Measurements from ENCODE around the gene MOG.
A peak's percentile ranks its signal among the peaks of the same experiment; 100 is the strongest.

Gene MOG

DNA sequence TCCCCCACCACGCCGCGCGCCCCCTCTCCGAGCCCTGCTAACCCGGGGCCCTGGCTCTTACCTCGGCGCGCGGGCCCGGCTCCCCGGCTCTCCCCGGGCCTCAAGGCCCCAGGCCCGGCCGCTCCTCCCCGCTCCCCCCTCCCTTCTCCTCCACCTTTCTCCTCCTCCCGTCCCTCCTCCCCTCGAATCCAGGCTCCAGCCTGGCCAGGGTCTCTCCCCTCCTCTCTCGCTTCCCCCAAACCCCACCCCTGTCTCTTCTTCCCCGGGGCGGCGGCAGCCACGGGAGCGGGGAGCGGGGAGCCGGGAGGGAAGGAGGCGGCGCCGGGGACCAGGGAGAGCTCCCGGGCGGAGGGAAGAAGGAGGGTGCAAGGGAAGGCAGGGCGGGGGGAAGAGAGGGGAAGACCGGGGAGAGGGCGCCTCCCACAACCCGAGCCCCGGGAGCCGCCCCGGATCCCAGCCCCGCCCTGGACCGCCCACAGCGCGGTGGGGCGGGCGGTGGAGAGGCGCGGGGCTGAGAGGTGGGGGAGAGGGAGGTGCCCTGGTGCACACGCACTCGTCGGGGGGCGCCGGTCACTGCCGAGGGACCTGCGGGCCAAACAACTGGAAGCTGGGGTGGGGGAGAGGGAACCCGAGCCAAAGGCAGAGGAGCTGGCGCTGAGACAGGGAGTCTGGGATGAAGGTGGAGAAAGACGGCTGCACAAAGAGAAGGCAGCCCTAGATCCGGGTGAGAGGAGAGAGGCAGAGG is 23.9 kb upstream of the MOG start, which contains the start of gene GABBR1:
Gene GABBR1 (minus strand): TSS at position 395 of the 745 bp plus-strand sequence. CDS start 798 bp downstream, outside the sequence.
- Histone ChIP-seq H3K9me3 (replicated peaks in 1 of 11) (no peaks in the 10 kb centered on the region), H3K36me3 (no peaks in the 10 kb centered on the region), H3K4me2 (peak within 1 kb of the TSS; percentile 93 to 100 (median 98)), H3K27ac (peak within 1 kb of the TSS in 10 of 11 experiments; percentile 45 to 74 (median 64); a peak in 18 of 22 replicates), H3K9ac (peak within 1 kb of the TSS; percentile 68 to 84 (median 77)), H3K4me1 (peaks cover 49 to 66% (median 54%) of the 10 kb centered on the region in 10 experiments), H3K4me3 (peak within 1 kb of the TSS; percentile 65 to 80 (median 73)), H4K20me1 (peaks cover 0 to 32% (median 19%) of the 10 kb centered on the region in 11 experiments; a peak in 13 of 22 replicates), H3K27me3 (no peaks in the 10 kb centered on the region)
- no peak for TF ChIP-seq Cebpa-rat (IDR thresholded peaks at IDR 0.05)

DNA sequence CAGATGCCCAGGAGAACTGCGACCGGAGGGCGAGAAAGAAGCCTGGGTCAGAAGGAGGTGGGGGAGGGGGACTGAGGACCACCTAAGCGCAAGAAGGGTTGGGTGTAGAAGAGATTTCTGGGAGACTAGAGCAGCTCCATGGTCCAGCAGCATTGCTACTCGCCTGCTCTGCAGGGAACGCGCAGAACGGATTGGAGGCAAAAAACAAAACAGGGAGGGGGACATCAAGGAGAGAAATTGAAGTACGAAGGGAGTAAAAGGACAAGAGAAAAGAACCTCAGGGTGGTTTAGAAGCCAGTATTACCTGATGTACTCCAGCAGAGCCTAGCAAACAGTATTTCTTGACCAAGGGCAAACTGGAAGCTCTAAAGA is 23.4 kb upstream of the MOG start:
- Histone ChIP-seq H4K20me1 (peaks cover 0 to 32% (median 19%) of the 10 kb centered on the region in 11 experiments; a peak in 13 of 22 replicates), H3K27me3 (no peaks in the 10 kb centered on the region), H3K4me2 (peak overlapping the region; percentile 93 to 100 (median 98)), H3K9ac (peak overlapping the region; percentile 68 to 84 (median 77)), H3K4me1 (peaks cover 49 to 66% (median 54%) of the 10 kb centered on the region in 10 experiments), H3K4me3 (peak overlapping the region; percentile 65 to 80 (median 73)), H3K9me3 (replicated peaks in 1 of 11) (no peaks in the 10 kb centered on the region), H3K36me3 (no peaks in the 10 kb centered on the region), H3K27ac (peak overlapping the region in 10 of 11 experiments; percentile 45 to 74 (median 60); a peak in 17 of 22 replicates)
- no peak for TF ChIP-seq Cebpa-rat (IDR thresholded peaks at IDR 0.05)

DNA sequence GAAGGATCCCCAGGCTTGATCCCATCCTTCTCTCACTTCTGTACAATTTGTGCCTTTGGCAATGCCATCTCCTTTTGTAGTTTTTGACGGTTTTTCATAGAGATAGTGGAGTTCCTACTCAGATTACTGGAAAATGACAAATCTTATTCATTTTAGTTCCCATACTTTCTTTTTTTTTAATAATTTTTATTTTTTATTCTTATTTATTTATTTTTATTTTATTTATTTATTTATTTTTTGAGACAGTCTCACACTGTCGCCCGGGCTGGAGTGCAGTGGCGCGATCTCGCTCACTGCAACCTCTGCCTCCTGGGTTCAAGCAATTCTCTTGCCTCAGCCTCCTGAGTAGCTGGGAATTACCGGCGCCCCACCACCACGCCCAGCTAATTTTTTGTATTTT is 19.6 kb upstream of the MOG start:
- H3K4me2 ChIP-seq: no peak overlapping the region

DNA sequence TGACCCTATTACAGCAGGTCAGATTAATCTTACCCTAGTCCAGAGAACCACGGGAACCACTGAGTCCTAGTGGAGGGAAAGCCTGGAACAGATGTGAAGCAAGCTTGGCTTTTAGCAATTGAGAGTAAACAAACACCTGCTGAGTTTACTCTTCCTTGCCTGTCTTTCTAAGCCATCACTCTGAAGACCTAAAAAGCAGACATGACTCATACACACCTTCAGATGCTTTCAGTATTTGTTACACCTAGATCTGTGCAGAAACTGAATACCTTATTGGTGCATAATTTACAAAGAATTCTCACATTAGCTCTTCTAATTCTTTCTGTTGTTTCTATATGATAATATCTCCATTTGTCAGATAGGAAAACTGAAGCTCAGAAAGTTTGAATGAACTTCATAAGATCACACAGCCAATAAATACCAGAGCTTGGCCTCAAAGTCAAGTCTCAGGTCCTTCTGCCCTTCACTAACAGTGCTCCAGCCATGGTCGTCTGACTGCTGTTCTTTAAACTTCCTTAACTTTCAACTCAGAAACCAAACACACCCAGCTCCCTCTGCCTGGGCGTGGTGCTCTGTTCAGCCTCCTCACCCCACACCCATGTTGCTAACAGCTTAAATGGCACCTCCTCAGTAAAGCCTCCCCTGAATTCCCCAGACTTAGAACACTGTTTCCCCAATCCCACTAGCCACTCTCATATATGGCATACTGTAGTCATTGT is 15.3 kb upstream of the MOG start:
- H3K9ac ChIP-seq: no peak overlapping the region
- no peaks in the 10 kb centered on the region for H3K36me3 ChIP-seq
- H3K4me1 ChIP-seq: peaks cover 10 to 20% (median 12%) of the 10 kb centered on the region in 10 experiments; a peak in 19 of 20 replicates
- no peaks in the 10 kb centered on the region for H3K27me3 ChIP-seq
- H4K20me1 ChIP-seq: no peaks in the 10 kb centered on the region
- H3K4me3 ChIP-seq: no peak overlapping the region
- TF ChIP-seq Cebpa-rat (IDR thresholded peaks at IDR 0.05): no peak
- H3K4me2 ChIP-seq: peak overlapping the region; percentile 7 to 66 (median 48); a peak in 21 of 22 replicates
- H3K9me3 ChIP-seq (replicated peaks in 1 of 11): no peaks in the 10 kb centered on the region
- H3K27ac ChIP-seq: peak overlapping the region in 2 of 11 experiments; percentile 27 to 28; a peak in 4 of 22 replicates

More for the DNA sequence above, 19.6 kb upstream of the MOG start:
- Histone ChIP-seq H3K27ac (no peak overlapping the region), H4K20me1 (peaks cover 0 to under 1% (median 0%) of the 10 kb centered on the region in 11 experiments; a peak in 1 of 22 replicates), H3K36me3 (no peaks in the 10 kb centered on the region), H3K27me3 (no peaks in the 10 kb centered on the region), H3K9ac (no peak overlapping the region), H3K9me3 (replicated peaks in 1 of 11) (no peaks in the 10 kb centered on the region), H3K4me3 (no peak overlapping the region), H3K4me1 (peaks cover 21 to 41% (median 28%) of the 10 kb centered on the region in 10 experiments)
- TF ChIP-seq Cebpa-rat (IDR thresholded peaks at IDR 0.05): no peak

DNA sequence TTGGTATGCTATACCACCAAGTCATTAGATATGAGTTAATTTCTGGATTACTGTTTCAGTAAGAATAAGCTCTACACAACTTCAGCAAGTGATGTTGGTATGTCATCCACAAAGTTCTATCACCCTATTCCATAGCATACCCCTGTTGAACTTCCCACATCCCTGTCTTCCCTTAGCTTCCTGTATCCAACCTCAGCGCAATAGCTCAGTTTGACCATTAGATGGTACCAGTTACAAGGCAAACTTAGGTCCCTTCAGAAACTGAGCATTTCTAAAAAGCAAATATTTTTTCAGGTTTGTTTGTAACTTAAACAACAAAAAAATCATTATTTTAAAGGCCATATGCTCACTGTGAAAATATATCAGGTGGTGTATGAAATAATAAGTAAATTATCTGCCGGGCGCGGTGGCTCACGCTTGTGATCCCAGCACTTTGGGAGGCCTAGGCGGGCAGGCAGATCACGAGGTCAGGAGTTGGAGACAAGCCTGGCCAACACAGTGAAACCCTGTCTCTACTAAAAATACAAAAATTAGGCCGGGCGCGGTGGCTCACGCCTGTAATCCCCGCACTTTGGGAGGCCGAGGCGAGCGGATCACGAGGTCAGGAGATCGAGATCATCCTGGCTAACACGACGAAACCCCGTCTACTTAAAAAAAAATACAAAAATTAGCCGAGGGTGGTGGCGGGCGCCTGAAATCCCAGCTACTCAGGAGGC is 8.8 kb upstream of the MOG start:
- Histone ChIP-seq H4K20me1 (no peaks in the 10 kb centered on the region), H3K27ac (no peak overlapping the region), H3K9me3 (replicated peaks in 1 of 11) (no peaks in the 10 kb centered on the region), H3K4me3 (no peak overlapping the region), H3K9ac (no peak overlapping the region), H3K27me3 (no peaks in the 10 kb centered on the region), H3K4me1 (peaks cover 0 to 14% (median 11%) of the 10 kb centered on the region in 10 experiments; a peak in 15 of 20 replicates), H3K4me2 (no peak overlapping the region), H3K36me3 (no peaks in the 10 kb centered on the region)
- no peak for TF ChIP-seq Cebpa-rat (IDR thresholded peaks at IDR 0.05)

DNA sequence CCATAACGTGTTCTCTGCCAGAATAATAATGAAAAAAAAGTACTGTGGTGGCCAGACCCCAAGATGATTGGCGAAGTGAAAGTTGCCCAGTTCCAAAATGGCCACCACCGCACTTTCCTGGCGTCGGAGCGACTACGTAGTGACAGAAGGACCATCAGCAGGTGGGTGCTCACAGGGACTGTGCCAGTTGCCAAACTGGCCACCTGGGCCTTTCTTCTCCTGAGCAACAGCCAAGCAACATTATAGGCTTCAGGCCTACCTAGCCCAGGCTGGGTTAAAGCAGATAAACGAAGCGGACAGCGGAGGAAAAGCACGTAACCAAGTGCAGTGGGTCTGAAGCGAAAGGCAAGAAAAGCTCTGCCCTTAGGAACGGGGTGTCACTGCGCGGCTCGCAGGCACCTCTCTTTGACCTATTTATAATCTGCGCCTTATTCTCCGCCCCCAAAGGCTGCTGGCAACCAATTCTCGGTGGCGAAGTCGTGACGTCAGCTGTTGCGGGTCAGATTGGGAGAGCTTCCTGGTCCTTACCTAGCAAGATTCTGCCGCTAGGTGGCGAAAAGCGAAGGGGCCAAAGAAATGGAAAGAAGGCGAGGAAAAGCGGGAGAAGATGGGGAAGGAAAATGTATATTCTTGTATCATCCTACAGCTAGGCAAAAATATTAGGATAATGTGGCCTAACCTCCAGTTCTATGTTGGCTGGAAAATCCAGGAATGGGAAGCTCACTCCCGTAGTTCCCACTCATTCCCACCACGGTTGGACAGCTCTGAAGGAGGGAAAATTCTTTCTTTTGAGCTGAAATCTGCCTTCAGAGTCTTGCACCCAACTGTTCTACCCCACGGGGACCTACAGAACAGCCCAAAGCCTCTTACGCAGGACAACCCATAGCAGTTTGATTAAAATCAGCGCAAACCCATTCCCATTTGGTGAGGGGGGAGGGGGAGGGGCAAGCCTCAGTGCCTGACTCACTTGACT is 6.9 kb upstream of the MOG start:
- no peaks in the 10 kb centered on the region for H4K20me1 ChIP-seq
- peaks cover 0 to 14% (median 11%) of the 10 kb centered on the region in 10 experiments; a peak in 15 of 20 replicates for H3K4me1 ChIP-seq
- peak overlapping the region; percentile 68 to 95 (median 91) for H3K4me2 ChIP-seq
- peak overlapping the region; percentile 55 to 73 (median 62) for H3K4me3 ChIP-seq
- peak overlapping the region; percentile 66 to 85 (median 75) for H3K9ac ChIP-seq
- peak overlapping the region; percentile 55 to 89 (median 71) for H3K27ac ChIP-seq
- no peaks in the 10 kb centered on the region for H3K9me3 ChIP-seq (replicated peaks in 1 of 11)
- no peak for TF ChIP-seq Cebpa-rat (IDR thresholded peaks at IDR 0.05)
- no peaks in the 10 kb centered on the region for H3K27me3 ChIP-seq
- no peaks in the 10 kb centered on the region for H3K36me3 ChIP-seq

DNA sequence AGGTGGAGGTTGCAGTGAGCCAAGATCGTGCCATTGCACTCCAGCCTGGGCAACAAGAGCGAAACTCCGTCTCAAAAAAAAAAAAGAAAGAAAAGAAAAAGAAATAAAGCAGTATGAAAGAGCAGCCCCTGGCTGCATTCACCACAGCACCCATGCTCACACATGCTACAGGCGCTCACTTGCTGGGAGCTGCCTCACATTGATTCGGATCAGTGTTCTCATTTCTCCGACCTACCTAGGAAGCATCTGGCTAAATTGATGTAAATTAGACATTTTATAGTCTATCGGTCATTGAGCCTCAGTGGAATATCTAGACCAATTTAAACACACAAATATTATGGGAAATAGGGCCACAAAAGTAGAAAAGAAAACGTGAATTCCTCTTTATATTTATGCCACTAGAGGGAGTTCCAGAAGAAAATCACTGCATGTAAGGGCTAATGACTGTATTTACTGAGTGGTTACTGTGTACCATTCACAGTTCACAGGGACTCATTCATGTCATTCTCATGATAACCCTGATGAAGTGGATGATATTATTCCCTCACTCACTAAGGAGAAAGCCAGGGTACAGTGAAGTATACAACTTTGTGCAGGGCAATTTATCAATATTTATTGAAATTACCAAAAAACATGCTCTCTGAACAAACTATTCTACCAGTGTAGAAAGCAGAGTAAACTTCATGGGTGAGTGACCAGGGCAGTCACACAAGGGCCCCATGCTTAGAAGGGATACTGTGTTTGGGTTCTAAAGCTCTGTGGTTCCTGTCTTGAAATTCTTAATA is 5.3 kb upstream of the MOG start:
- no peaks in the 10 kb centered on the region for H4K20me1 ChIP-seq
- H3K4me3 ChIP-seq: no peak overlapping the region
- no peak overlapping the region for H3K9ac ChIP-seq
- peaks cover 0 to 15% (median 12%) of the 10 kb centered on the region in 10 experiments; a peak in 17 of 20 replicates for H3K4me1 ChIP-seq
- no peaks in the 10 kb centered on the region for H3K36me3 ChIP-seq
- H3K9me3 ChIP-seq (replicated peaks in 1 of 11): no peaks in the 10 kb centered on the region
- H3K27me3 ChIP-seq: no peaks in the 10 kb centered on the region
- no peak overlapping the region for H3K4me2 ChIP-seq
- TF ChIP-seq Cebpa-rat (IDR thresholded peaks at IDR 0.05): no peak
- H3K27ac ChIP-seq: no peak overlapping the region
